ENCODE measurements around the gene SMIM5.

SMIM5 gene

DNA sequence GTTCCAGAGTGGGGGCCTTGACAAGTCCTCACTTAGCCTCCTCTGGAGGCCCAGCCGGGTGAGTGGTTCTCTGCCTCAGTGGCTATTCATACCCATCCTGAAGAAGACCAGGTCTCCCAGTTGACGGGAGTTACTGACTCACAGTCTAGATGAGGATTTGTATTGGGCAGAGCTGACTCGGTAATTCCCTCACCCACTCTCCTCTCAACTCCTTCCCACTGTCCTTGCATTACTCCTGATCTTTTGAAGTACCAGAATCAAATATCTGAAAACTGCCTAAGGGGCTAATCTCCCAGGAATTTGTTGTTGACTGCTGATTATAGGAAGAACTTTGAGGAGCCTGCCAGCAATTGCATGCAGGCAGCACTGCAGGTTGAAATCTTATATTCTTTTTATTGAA, 48.1 kb downstream of the SMIM5 start:
- DNase-seq (ENCODE audit: low spot score) = no peak
- in situ Hi-C loops (cut with MboI; ENCODE audit: low pct_unique_long_range_greater_than_20kb, low sequenced_read_pairs, unreplicated experiment) = no loop called here
- TF ChIP-seq, protein P1, sequence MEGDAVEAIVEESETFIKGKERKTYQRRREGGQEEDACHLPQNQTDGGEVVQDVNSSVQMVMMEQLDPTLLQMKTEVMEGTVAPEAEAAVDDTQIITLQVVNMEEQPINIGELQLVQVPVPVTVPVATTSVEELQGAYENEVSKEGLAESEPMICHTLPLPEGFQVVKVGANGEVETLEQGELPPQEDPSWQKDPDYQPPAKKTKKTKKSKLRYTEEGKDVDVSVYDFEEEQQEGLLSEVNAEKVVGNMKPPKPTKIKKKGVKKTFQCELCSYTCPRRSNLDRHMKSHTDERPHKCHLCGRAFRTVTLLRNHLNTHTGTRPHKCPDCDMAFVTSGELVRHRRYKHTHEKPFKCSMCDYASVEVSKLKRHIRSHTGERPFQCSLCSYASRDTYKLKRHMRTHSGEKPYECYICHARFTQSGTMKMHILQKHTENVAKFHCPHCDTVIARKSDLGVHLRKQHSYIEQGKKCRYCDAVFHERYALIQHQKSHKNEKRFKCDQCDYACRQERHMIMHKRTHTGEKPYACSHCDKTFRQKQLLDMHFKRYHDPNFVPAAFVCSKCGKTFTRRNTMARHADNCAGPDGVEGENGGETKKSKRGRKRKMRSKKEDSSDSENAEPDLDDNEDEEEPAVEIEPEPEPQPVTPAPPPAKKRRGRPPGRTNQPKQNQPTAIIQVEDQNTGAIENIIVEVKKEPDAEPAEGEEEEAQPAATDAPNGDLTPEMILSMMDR (IDR thresholded peaks at IDR 0.05; ENCODE audit: extremely low read depth, insufficient read depth, missing control alignments) = no peak

DNA sequence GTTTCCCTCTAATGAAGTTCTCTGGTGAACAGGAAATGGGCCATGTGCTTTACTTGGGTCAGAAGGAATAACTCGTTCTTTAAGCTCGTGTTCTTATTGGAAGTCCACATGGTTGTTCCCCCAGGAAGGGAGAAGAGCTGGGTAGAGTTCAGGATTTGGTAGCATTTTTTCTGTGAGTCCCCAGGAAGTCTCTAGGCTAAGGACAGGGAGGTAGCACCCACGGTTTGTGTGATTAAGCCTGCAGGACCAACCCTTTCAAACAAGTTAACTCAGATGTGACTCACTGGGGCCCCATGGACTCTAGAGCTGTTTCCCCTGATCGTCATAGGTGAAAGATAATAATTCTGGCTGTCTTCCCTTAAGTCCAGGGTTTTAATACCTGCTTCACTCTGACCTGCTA, 50.3 kb downstream of the SMIM5 start:
- TF ChIP-seq, protein P1 (IDR thresholded peaks at IDR 0.05; ENCODE audit: extremely low read depth, insufficient read depth, missing control alignments) = no peak
- no peak for DNase-seq (ENCODE audit: low spot score)
- in situ Hi-C loops (cut with MboI; ENCODE audit: low pct_unique_long_range_greater_than_20kb, low sequenced_read_pairs, unreplicated experiment) = no loop called here

DNA sequence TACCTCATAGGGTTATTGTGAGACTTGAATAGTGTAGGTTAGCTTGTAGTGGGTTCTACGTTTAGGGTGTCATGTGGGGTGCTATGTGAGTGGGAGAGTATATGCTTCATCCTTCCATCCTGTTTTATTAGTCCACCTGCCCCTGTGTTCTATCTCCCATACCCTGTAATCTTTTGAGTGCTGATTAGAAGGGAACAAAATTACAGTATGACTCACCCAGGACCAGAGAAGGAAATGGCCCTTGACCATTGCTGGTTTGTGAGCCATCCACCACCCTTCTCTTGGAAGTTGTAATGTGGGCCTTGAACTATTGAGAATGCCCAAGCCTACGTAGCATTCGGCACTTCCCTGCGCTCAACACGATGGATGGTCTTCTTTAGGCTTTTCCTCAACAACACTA, 51.0 kb downstream of the SMIM5 start:
- TF ChIP-seq, protein P1 (IDR thresholded peaks at IDR 0.05; ENCODE audit: extremely low read depth, insufficient read depth, missing control alignments) = no peak
- no peak for DNase-seq (ENCODE audit: low spot score)
- in situ Hi-C loops (cut with MboI; ENCODE audit: low pct_unique_long_range_greater_than_20kb, low sequenced_read_pairs, unreplicated experiment) = no loop called here

DNA sequence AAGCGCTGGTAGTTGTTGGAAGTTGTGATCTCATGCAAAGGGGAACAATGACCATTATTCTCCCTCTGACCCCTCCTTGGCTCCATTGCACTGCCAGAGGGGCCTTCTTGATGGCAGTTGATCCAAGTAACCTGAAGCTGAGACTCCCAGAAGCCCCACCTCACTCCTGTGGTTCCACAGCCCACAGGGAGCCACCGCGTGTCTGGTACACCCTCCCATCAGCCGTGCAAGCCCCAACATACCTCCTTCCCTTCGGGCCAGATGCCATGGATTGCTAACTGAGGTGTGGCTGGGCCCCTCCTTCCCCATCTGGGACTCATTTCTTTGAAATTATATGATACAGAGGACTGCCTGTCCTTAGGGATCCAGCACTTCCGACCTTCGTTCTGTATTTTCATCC, 51.7 kb downstream of the SMIM5 start:
- no peak for DNase-seq (ENCODE audit: low spot score)
- in situ Hi-C loops (cut with MboI; ENCODE audit: low pct_unique_long_range_greater_than_20kb, low sequenced_read_pairs, unreplicated experiment) = no loop called here
- TF ChIP-seq, protein P1 (IDR thresholded peaks at IDR 0.05; ENCODE audit: extremely low read depth, insufficient read depth, missing control alignments) = no peak

DNA sequence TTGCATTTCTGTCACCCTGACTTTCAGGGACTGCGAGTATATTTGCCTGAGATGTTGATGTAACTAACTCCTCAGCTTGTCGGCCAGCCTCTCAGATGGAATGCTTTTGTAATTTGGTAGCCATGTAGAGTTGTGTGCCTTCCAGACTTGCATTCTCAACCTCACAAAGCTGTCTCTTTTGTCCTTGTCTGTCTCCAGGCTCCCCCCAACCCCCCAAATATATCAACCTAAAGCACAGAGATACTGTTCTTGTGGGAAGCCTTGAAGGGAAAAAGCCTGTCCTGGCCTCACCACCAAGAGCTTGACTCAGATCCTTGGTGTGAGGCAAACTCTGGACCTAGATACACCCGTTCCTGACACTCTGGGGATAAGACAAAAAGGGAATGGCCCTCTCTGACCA, 52.3 kb downstream of the SMIM5 start:
- TF ChIP-seq, protein P1 (IDR thresholded peaks at IDR 0.05; ENCODE audit: extremely low read depth, insufficient read depth, missing control alignments) = no peak
- no peak for DNase-seq (ENCODE audit: low spot score)
- in situ Hi-C loops (cut with MboI; ENCODE audit: low pct_unique_long_range_greater_than_20kb, low sequenced_read_pairs, unreplicated experiment) = no loop called here

DNA sequence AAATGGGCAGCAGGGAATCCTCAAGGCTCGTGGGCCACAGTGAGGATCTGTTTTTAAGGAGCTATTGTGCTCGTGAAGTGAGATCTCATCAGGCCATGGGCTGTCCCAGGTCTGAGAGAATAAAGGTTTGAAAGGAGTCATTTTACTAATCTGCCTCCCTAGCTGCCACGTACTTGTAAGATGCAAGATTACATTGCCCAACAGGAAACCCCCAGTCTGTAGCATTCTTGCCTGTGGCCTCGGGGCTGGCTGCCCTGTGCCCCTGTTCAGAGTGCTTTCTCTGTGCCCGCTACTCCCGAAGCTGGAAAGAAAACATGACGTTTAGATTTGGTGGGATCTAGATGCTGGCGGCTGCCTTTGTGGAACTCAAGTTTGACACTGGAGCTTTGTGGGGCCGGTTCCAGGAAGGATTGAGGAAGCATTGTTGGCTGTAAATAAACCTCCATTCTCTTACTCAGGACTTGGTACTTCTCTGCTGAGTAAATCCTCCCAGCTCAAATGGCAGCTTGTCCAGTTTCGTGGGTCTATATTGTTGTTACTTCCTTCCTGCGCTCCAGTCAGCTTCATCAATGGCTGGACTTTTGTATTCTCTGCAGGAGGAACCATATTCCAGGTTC, 55.1 kb downstream of the SMIM5 start:
- TF ChIP-seq, protein P1 (IDR thresholded peaks at IDR 0.05; ENCODE audit: extremely low read depth, insufficient read depth, missing control alignments) = no peak
- in situ Hi-C loops (cut with MboI; ENCODE audit: low pct_unique_long_range_greater_than_20kb, low sequenced_read_pairs, unreplicated experiment) = no loop called here
- DNase-seq (ENCODE audit: low spot score) = no peak

Data from GM13977 (cell line).